ENCODE measurements around the gene FARS2.

Gene FARS2

GRCh38 chr6:5234874-5235273 is 26.4 kb upstream of the FARS2 start:
- H3K27ac ChIP-seq, result no peak overlapping the region
- ChIA-PET POLR2A (ENCODE audit: low non-redundant PET) (interaction anchor here (0.6 kb wide), 1 partner anchor 578 kb away, joined by 3 read pairs; no protein-coding TSS in a partner anchor), CTCF (no interaction called here)
- DNase-seq (ENCODE audit: low spot score), result no peak
- TF ChIP-seq CTCF (conservative IDR thresholded peaks at IDR 0.05; ENCODE audit: low read depth), result no peak

- no peak overlapping the region for H3K27ac ChIP-seq
- ChIA-PET POLR2A (ENCODE audit: low non-redundant PET) (no interaction called here), CTCF (no interaction called here)
- TF ChIP-seq CTCF (conservative IDR thresholded peaks at IDR 0.05; ENCODE audit: low read depth), result no peak
- no peak for DNase-seq (ENCODE audit: low spot score)
Observed at GRCh38 chr6:5235830-5236229, 25.5 kb upstream of the FARS2 start.

GRCh38 chr6:5237805-5238204 is 23.5 kb upstream of the FARS2 start:
- H3K27ac ChIP-seq, result no peak overlapping the region
- ChIA-PET CTCF (no interaction called here), POLR2A (ENCODE audit: low non-redundant PET) (no interaction called here)
- TF ChIP-seq CTCF (conservative IDR thresholded peaks at IDR 0.05; ENCODE audit: low read depth), result no peak
- DNase-seq (ENCODE audit: low spot score), result no peak

GRCh38 chr6:5238336-5238735 is 23.0 kb upstream of the FARS2 start:
- TF ChIP-seq CTCF (conservative IDR thresholded peaks at IDR 0.05; ENCODE audit: low read depth), result no peak
- CTCF ChIA-PET, result no interaction called here
- no peak overlapping the region for H3K27ac ChIP-seq
- POLR2A ChIA-PET (ENCODE audit: low non-redundant PET), result no interaction called here
- no peak for DNase-seq (ENCODE audit: low spot score)

GRCh38 chr6:5241252-5241651 is 20.1 kb upstream of the FARS2 start:
- no peak for TF ChIP-seq CTCF (conservative IDR thresholded peaks at IDR 0.05; ENCODE audit: low read depth)
- no peak overlapping the region for H3K27ac ChIP-seq
- ChIA-PET POLR2A (ENCODE audit: low non-redundant PET) (no interaction called here), CTCF (no interaction called here)
- DNase-seq (ENCODE audit: low spot score), result no peak

GRCh38 chr6:5243069-5243468 is 18.2 kb upstream of the FARS2 start:
- ChIA-PET POLR2A (ENCODE audit: low non-redundant PET) (no interaction called here), CTCF (no interaction called here)
- TF ChIP-seq CTCF (conservative IDR thresholded peaks at IDR 0.05; ENCODE audit: low read depth), result no peak
- H3K27ac ChIP-seq, result no peak overlapping the region
- no peak for DNase-seq (ENCODE audit: low spot score)
